Embryonic facial prominence (tissue), 1 donor: Measurements from ENCODE around the gene POLL.

ENCODE experiments used
- DNase-seq: peaks from one replicate; pipeline ENCODE4 v3.0.0-alpha.2; 2016; ENCODE audit errors: extremely low spot score

POLL gene

DNA sequence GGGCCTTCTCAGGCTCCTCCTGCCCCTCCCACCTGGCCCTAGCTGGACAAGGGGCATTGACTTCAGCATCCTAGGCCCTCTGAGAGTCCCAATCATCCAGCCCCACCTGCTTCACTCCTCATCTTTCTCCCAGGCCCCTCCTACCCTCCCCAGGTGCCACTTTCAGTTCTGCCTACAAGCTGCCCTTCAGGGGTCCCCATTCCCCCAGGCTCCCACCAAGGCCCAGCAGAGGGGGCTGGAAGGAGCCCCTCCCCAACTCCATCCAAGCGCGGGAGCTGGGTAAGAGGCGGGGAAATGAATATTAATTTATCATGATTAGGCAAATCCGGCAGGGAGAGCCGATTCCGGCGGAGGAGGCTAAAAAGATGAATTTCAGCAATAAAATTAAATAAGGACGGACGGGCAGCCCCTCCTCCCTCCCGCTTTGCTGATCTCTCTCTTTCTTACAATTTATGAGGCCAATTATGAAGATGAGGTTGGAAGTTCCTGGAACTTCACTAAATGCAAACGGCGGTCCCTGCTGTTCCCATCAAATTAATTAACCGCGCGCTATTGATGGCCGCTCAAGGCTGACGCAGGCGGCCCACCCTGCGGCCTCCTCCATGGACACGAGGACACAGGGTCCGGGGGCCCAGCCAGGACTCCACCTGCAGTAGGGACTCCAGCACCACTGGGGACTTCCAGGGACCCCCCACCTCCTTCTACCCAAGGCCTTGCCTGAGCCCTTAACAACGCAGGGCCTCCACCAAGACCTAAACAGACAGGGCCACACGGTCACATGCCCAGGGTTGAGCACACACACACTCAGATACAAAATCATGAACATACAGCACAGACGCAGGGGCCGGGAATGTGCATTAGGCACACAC is 13.9 kb downstream of the POLL start:
- DNase-seq, result no peak

DNA sequence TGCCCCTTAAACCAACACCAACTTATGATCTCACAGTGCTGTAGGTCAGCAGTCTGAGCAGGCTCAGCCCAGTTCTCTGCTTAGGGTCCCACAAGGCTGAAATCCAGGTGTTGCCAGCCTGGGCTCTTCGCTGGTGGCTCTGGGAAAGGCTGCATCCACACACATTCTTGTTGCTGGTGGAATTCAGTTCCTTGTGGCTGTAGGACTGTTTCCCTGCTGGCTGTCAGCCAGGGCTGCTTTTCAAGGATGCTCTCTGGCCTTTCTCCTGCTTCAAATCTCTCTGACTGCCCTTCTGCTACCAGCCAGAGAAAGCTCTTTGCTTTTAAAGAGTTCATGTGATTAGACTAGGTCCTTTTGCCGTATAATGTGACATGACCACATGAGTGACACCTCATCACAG is 15.3 kb downstream of the POLL start:
- DNase-seq, result no peak

DNA sequence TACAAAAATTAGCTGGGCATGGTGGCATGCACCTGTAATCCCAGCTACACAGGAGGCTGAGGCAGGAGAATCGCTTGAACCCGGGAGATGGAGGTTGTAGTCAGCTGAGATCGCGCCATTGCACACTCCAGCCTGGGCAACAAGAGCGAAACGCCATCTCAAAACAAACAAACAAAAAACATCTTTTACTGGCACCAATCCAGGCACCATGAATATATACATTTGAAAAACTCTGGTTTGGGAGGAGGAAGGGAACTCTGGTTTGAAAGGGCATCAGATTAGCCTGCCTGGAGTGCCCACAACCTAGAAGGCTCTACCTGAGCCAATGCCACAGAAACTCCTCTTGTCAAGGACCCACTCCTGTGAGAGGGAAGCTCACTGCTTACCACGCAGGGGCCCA is 15.9 kb downstream of the POLL start:
- no peak for DNase-seq

DNA sequence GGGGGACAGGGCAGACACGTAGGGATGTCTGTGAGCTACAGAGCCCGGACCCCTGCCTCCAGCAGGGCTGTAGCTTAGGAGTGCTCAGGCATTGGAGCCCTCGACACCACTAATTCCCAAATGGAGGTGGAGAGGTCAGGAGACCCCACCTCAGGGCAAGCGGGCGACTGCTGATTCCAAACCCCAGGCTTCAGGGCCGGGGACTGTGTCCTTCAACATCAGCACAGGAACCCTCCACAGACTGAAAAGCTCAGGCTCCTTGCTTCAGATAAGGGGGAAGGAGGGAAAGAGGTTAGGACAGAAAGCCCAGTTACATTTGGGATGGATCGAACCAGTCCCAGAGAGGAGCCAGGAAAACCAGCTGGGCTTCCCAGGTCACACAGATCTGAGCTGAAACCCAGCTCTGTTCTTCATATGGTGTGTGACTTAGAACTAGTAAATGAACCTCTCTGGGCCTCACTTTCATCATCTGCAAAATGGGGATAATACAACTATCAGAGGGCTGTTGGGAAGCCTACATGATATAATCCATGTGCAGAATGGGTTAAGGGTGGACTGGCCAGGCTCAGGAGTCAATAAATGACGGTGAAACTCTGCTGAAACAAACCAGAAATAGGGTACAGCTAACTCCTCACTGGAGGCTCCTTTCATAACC is 16.7 kb downstream of the POLL start:
- no peak for DNase-seq

DNA sequence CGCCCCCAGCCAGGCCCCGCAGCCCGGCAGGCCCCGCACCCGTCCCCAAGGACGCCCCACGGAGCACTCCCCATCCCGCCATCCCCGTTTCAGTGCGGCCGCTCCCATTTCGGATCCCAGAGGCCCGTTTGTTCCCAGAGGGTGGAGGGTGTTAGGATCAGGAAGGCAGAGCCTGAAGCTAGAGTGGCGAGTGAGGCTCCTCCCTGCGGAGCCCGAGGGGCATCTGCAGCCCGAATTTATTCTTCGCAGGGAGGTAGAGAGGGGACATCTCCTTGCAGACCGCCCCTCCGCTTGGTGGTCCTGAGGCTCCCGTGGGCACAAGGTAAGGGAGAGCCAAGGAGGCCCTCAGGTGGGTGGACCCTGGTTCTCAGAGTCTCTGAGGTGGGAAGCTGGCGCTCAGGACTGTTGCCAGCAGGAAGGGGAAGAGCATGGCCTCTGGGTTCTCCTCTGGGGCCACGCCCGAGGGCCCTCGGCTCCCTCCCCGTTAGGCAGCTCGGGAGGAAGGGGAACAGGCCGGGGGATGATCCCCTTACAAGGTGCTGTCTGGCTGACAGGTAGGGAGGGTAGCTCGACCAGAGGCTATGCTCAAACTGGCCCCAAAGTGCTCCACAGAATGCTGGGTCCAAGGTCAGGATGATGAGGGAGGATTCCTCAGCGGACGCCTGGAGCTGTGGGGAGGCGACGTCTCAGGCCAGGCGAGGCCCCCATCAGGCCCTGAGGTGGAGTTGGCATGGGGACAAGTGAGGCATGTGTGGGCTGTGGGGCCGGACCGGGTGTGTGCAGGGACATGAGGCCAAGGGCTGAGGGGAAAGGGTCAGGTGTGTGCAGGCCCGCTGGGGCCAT is 17.4 kb downstream of the POLL start:
- DNase-seq, result no peak

DNA sequence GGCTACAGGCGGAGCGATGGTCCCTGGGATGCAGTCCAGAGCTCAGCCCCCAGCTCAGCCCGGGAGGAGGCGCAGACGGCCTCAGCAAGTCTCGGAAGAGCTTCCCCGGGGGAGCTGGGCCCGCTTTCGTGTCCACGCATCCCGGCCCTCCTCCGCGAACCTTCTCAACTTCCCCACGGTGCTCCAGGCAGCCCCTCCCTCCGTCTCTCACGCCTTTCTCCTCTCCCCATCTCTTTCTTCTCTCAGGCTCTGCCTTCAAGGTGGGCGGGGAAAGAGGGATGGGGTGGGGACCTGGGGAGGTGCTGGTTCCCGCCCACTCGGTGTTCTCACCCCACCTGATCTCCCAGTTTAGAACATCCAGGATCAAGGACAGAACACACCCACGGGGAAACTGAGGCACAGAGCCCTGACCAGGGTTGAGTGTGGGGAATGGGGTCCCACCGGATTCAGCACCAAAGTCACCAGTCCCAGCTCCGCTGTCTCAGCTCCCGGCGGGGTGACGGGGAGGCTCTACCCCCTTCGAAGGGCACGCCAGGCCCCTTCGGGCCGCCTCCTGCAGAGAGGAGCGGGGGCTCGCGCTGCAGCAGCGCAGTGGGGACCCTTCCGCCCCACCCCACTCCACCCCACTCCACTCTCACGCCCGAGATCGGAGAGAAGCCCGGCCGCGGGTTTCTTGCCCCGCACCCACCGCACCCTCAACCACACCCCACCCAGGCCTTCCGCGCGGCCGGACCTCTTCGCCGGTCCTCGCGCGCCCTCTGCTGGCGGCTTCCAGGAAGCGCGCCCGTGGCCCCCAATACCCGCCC is 18.2 kb downstream of the POLL start:
- peak; percentile 45 for DNase-seq

DNA sequence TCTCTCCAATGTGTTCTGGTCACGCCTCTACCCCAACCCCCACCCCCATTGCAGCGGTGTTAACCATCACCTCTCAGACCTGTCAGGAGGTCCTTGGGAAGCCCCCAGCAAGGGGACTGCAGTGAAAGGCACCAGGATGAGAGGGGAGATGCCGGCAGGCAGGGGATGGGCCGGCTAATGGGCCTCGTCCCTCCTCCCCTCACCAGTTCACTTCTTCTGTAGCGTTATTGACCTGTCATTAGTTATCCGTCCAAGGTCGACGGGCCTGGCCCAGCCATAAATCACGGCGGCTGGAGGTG is 18.8 kb downstream of the POLL start:
- no peak for DNase-seq

DNA sequence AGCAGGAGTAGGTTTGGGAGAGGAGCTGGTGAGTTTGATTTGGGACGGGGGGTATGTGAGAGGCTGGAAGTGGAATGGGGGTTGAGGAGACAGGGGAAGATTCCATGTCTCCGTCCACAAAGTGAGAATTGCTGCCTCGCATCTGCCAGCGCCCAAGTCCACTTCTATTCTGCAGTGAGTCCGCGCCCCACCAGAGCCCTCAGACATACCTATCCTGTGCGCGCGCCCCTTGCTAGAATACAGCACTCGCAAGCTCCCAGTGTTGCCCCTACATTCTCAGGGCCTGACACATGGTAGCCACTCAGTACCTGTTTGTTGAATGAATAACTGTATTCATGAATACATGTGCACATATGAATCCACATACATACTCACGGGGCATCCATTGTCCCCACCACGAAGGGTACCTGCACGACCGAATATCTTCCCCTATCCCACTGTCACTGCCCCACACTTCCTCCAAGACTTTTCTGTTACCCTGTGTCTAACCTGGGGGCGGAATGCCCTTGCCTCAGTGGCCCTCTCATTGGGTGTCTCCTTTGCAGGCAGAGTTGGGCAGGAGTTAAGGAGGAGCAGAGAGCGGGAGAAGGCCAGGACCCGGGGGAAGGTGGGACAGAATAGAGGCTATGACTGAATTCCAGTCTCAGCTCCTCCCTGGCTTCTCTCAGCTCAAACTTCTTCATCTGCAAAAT is 19.9 kb downstream of the POLL start:
- DNase-seq, result no peak

DNA sequence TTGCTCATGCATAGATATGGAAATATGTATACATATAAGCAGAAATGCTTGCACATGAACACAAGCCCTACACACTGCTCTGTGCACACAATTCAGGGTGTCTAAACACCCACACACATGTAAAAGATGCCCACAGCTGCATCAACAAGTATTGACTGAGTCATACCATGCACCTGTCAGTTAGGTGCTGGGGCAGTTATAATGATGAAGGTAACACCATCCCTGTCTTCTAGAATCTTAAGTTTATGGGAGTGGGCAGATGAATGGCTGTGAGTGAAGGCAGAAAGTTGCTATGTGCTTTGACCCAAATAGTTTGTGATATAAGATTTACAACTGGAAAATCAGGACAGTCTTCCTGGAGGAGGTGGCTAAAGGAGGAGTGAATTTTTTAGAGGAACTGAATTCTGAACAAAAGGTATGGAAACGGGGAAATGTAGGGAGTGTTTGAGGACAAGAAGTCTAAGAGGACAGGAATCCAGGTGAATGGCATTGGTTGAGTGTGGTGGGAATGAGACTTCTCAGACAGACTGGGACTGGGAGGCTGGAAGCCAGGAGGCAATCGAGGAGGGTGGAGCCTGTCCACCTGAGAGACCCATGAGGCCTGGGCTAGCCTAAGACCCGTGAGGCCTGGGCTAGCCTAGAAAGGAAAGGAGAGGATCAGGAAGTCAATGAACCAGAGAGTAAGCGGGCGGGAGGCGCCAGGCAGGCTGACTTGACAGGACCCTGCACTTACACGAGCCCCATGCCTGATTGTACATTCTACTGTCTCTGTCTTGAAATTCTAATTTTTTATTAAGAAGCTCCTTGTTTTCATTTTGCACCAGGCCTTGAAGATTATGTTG is 20.7 kb downstream of the POLL start:
- DNase-seq, result no peak

DNA sequence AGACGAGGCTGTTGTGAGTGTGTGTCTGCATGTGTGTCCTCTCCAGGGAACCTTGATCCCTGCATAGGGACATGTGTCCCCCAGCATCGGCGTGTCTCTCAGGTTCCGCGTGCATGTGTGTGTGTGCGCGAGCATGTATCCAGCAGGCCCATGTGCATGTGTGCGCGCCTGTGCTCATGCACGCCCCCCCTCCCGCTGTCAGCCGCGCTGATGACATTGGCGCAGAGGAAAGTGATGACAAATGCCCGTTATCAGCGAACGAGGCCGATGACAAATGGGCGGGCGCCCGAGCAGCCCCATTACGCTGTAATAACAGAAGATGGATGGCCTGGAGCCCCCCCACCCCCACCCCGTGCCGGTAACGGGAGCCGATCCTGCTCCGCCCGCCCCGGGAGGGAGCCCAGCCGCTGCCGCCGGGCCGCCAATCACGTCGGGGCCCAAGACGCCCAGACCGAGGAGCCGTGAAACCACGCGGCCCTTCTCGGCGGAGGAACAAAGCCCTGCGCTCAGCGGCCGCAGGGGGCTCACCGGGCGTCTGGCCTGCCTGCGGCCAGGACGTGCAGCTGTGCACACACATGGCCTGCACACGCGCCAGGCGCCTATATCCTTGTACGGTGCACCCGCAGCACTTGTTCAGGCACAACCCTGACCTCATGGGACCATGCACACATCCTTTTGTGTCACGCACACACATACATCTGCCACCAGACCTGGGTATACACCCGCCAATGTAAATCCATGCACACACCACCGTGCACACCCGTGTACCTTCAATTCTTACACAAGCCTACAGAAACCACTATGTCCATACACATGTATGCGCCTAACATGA is 21.5 kb downstream of the POLL start:
- no peak for DNase-seq

DNA sequence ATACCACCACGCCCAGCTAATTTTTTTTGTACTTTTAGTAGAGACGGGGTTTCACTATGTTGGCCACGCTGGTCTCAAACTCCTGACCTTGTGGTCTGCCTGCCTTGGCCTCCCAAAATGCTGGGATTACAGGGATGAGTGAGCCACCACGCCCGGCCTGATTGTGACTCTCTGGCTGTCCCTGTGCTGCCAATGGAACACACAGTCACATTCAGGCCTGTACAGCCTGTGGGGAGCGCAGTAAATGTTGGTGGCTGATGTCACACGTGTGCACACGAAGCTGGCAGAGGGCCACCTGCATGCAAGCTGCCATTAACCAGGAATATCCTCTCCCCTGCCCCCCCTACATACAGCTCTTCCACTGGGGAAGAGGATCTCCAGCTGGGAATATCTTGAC is 22.1 kb downstream of the POLL start:
- DNase-seq, result no peak

DNA sequence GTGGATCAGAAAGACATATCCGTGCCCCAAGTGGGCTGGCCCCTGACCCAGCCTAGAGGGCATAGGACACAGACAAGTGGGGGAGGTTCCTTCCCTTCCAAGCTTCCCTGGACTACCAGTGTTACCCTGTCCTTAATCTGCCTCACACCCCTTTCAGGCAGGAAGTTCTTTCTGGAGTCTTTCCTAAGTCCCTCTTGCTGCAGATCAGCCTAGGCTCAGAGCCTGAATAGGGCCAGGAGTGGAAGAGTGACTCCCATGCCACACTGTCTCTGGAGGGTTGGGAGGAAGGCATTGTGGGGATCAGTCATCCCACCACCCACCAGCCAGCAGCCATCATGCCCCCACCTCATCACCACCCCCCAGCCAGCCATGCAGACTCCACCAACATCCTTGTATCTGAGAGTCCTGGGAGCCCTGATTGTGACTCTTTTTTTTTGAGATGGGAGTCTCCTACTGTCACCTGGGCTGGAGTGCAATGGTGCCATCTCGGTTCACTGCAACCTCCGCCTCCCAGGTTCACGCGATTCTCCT is 22.6 kb downstream of the POLL start:
- no peak for DNase-seq

DNA sequence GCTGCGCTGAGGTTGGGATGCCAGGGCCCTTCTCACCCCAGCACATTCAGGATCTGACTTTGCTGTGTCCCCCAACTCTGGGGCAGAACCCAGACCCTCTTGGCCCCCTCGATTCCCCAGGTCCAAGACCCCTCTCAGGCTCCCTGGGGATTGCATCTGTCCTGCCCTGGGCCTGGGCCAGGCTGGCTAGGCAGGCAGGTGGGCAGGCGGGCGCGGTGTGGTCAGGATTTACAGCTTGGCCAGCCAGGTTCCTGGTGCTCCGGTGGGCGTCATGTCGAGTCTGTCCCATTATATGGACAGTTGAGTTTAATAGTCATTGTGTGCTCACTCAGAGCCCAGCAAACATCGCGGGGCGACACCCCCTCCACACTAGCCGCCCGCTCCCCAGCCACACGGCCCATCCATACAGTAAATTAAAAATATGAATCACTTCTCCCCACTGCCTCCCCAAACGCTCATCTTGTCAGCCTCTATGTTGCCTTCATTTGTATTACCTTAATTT is 23.5 kb downstream of the POLL start:
- no peak for DNase-seq

DNA sequence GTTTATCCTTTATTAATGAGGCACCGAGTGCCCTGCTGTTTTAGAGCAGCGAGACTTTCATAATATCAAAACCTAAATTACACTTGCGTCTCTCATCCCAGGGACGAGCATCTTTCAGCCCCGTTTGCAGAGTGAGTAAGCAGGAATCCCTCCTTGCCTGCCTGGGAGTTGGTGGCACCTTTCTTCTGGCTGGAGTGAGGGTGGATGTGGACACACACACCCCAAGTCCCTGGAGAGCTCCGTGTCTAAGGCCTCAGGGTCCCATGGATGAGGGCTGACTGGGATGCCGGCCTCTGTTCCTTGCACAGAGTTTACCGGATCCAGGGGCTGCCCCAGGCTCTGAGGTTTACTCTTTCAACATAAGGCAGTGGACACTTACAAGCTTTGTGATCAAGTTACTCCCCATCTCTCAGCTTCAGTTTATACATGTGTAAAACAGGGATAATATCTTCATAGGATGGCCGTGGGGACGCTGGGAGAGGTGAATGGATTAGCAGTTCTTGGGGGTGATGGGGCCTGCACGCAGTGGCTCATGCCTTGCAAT is 24.5 kb downstream of the POLL start:
- no peak for DNase-seq

DNA sequence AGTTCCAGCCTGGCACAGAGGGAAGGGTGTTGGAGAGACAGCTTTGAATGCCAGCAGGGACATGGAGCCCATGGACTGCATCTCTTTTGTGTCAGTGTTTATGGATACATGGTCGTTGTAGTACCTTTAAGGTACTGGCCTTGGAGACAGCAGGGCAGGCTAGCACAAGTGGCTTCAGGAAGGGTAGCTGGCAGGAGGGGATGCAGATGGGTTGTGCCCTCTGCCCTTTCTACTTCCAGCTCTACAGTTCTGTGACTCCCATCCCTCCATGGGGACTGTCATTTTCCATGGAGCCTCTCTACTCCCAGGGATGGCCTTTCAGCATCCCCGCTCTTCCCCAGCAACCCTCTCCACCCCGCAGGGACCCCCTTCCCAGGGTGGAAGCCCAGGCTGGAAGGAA is 25.1 kb downstream of the POLL start:
- no peak for DNase-seq

DNA sequence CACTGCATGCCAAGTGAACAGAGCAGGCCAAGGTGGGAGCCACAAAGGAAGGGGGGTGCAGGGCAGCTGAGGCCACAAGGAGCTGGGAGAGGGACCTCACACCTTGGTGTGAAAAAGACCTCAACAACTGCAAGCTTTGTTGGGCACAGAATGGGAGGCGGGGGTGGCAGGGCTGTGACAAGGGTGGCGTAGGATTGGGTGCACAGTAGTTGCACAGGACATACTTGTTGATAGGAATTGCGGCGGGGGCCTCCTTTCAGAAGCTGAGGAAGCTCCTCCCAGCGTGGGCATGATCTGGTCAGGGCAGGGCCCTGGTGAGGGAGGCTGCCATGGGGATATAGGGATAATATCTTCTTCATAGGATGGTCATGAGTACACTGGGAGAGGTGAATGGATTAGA is 25.8 kb downstream of the POLL start:
- DNase-seq, result no peak

DNA sequence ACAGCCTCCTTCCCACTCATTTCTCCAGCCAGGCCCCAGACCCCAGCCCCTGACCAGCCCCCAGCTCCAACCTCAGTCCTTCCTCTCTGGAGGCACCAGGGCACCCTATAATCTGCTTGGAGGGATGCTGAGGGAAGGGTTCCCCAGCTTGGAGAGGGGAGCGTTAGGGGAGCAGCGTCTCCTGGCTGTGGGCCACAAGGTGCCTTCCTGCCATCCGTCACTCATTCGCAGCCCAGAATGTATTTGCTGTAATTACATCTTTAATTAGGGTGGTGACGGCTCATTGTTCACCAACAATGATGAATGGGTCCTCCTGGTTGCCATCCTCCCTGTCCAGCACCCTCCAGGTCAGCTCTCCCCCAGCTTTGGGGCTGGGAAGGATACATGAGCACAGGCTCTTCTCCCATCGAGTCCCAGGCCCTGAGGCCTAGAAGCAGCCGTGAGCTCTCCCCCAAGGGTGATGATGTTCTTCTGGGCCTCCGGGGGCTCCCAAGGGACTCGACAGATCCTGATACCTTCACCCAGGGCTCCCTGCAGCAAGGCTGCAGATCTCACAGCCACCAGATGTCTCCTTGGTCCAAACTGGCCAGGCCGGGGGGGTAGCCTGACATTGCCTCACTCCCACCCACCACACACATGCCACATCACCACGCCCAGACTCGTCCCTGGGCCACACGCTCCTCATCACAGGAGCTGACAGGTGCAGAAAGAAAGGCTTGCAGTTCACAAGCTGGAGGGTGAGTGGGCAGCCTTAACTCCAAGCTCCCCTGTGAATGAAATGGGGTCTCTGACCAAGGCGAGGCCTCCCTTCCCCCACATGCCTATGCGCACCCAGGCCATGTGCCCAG is 26.8 kb downstream of the POLL start:
- no peak for DNase-seq
